ENCODE measurements around the gene SYT17.
"Not testable (repeated sequence)": the region's sequence is repeated elsewhere in the genome, so short reads cannot be mapped to it uniquely, and the experiment has no call there.

Gene SYT17

DNA sequence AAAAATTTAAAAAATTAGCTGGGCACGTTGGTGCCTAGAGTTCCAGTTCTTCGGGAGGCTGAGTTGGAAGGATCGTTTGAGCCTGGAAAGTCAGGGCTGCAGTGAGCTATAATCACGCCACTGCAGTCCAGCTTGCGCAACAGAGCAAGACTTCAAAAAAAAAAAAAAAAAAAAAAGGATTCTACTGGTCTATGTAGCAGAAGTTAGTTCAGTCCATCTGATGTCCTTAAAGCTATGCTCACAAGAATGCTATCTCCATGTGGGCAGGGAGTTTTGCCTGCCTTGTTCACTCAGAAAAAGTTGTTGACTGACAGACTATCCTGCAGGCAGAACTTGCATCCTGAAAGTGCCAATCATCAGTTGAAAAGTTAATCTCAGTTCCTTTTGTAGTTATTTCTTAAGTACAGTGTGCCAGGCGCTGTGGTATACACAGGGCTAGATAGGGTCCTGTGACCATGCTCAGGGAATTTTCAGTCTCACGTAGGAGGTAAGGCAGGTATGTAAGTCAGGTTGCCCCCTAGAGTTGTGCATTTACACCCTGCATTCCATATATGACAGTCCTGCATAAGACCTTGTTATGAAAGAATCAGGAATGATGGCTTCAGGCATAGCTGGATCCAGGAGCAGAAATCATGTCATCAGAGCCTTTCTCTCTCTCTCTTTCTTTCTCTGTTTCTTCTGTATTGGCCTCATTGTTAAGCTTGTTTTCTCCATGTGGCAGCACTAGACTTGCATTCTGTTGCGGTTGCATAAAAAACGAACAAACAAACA, 7.6 kb downstream of the SYT17 start:
- no peak for DNase-seq

DNA sequence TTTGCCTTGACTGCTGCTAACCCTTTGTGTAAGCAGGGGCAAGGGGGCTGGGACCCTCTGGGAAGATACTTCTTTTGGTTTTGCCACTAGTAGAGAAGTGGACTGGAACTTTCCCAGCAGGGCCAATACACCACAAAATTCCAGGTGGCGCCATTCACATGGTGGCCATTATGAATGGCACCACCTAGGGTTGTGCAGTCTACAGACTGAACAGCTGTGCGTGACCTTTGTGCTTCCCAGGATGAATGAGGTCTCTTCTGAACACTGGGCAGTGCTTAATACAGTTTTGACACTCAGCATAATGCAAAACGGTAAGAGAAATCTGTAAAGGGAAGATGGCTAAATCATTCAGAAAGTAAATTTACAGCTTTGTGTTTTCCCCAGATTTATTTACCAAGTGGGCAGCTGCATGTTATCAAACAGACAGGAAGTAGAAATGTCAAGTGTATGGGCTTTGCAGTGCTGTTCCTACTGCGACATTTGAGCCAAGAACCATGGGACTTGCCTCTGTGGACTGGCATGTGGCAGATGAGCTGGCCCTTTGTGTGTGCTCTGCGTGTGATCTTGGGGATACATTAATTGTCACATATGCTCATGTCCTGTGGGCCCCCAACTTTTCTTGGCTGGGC, 9.2 kb downstream of the SYT17 start:
- no peak for DNase-seq

DNA sequence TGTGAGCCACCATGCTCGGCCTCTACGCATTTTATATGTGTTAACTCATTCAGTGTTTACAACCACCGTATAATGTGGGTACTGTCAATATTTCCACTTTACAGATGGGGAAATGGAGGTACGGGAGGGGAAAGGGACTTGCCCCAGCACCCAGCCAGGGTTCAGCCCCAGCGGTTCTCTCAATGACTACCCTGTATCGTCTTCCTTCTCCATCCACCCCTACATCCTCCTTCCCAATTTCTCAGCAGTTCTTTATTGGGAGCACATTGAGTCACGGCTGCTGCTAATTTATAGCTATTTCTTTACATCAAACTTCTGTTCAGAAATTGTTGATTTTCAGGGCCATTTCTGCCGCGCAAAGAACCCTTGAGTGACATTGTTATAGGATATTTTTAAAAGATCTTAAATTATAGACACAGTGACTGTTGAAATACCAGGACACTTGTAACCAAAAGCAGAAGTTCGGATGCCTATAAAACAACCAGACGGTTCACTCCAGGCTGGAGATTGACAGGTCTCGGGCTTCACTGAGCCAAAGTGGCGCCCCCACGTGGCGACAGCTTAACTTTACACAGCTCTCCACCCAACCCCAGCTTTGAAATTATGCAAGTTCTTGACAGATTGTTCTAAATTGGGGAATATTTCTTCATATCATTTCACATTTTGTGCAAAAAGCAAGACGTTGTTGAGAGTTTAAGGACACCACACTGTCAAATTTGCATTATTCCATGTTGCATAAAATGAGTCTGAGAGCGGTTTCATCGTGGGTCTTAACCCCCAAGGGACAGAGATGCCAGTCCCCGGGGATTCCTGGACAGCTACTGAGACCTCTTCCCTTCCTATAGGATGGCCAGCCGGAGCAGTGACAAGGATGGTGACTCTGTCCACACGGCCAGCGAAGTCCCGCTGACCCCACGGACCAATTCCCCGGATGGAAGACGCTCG, 11.8 kb downstream of the SYT17 start:
- DNase-seq = no peak

DNA sequence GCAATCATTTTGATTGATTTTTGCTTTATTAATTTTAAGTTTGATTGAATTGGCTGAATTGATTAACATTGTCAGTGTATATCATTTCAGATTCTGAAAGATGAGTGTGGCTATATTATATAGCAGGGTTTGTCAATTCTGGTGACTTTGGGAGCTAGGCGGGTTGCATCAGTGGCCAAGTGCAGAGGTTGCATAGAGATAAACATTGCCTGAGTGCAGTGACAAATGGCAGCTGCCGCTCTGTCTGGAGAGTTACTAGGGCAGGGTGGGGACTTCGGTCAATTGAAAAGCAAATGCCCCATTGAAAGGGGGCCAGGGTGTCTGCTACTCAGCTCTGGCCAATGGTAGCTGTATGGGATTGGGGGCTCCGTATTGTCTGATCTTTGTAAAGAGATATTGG, 12.7 kb downstream of the SYT17 start:
- no peak for DNase-seq

DNA sequence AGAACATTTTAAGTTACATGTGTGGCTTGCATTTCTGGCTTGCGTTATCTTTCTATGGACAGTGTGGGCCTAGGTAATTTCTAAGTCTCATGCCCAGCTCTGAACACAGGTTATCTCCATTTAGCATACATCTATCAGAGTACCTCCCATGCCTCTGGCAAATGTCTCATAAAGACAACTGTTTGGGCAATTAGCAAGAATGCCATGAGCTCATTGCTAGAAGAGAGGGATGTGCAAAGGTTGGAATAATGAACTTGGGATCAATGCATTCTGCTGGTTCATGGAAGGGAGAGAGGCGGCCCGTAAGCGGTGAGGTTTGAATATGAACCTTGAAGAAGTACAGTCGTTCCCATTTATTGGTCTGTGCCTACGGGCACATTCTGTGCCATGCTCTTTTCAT, 14.4 kb downstream of the SYT17 start:
- no peak for DNase-seq

DNA sequence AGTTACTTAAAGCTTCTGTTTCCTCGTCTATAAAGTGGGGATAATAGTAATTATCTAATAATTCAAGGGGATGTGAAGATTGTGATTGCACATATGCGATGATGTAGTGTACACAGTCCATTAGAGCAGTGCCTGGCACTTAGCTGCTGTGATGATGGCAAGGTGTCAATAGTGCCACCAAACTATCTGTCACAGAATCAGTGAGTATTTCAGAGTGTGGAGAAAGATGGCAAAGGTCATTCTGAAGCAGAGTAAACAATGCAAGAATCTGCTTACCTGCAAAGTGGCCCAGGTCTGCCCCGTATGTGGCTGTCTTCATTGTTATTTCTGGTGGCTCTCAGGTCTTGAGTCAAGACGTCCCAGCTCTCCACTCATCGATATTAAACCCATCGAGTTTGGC, 15.1 kb downstream of the SYT17 start:
- no peak for DNase-seq

DNA sequence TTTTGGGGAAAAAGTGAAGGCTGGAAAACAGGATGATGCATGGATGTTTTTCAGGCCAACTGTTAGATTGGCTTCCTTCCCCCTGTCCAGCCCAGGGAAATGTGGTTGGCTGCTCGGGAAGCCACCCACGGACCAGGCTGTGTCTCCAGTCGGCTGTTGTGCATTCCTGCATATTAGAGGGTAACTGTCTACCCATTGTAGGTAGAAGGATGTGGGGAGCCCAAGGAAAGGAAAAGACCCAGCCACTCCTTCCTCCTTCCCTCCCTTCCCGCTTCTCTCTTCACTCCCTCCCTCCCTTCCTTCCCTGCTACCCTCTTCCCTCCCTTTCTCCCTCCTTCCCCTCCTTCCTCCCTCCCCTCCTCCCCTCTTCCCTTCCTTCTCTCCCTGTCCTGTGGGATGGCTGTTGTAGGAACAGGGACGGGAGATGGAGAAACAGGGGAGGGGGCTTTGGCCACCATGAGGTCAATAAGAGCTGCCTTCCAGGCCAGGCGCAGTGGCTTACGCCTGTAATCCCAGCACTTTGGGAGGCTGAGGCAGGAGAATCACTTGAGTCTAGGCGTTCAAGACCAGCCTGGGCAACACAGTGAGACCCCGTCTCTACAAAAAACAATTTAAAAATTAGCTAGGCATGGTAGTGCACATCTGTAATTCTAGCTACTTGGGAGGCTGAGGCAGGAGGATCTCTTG, 16.9 kb downstream of the SYT17 start:
- DNase-seq = no peak

DNA sequence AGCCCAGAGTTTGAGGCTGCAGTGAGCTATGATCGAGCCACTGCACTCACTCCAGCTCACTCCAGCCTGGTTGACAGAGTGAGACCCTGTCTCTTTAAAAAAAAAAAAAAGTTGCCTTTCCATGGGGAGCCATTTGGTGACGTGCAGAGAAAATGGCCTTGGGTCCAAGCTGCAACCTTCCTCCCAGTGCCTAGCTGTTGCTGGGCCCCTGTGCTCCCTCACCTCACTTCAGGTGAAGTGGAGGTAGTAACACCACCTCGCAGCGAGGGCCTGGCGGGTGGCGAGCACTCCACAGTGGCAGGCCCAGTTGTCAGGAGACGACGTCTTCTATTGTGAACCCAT, 17.4 kb downstream of the SYT17 start:
- no peak for DNase-seq

DNA sequence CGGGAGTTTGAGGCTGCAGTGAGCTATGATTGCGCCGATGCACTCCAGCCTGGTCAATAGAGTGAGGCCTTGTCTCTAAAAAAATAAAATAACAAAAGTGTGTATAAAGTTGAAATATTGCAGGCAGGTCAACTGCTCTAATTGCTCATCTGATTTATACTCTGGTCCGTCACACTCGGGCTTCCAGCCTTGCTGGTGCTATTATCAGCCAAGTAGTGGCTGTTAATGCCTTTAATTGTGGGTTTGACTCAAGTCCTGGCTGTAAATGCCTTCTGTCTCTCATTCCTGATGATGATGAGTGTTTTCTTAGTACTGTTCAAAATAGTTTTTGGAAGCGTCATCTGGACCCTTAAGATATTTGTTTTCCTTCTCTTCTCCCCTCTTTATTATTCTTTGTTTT, 18.4 kb downstream of the SYT17 start:
- DNase-seq = no peak

DNA sequence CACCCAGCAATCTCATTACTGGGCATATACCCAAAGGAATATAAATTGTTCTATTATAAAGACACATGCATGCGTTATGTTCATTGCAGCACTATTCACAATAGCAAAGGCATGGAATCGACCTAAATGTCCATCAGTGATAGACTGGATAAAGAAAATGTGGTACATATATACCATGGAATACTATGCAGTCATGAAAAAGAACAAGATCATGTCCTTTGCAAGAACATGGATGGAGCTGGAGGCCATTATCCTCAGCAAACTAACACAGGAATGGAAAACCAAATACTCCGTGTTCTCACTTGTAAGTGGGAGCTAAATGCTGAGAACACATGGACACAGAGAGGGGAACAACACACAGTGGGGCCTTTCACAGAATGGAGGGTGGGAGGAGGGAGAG, 19.9 kb downstream of the SYT17 start:
- DNase-seq = not testable (repeated sequence)

DNA sequence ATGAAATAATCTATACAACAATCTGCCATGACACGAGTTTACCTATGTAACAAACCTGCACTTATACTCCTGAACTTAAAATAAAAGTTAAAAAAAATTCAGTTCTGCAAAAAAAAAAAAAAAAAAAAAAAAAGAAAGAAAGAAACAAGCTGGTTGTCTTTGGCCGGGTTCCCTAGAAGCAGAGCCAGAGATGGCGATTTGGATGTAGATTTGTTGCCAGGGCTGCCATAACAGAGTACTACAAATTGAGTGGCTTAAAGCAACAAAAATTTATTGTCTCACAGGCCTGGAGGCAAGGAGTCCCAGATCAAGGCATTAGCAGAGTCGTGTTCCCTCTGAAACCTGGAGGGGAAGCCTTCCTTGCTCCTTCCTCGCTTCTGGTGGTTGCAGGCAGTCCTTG, 20.4 kb downstream of the SYT17 start:
- no peak for DNase-seq

DNA sequence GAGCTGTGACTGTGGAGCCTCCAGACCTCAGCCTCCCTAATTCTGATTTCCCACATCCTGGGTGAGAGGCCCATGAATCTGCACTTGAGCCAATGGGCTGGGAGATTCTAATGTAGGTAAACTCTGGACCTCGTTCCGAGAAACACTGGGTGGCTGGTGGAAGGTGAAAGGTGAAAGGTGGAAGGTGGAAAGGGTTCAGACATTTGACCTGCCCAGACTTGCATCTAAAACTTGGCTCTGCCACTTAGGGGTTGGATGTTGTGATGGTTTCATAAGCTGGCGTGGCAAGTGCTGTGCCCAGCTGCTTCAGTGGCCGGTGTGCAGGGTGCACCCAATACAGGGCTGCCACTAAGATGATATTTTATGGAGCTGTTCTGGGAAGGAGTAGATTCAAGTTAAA, 24.8 kb downstream of the SYT17 start:
- DNase-seq = no peak

DNA sequence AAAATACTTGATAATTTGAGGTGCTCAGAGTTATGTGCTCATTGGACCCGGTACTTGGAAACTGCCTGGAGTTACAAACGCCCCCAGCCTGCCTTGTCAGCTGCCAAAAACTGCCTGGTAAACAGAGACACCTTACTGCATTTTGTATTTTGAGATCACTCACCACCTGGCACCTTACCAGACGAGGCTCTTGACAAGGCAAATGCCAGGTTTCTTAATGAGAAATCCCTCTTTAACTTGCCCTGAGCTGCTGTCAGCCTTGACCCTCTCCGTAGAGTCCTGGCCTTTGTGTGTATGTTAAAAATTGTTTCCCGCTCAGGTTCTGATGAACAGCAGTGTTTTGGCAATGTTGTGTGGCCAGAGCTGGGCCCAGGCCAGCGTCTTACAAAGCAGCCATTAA, 28.8 kb downstream of the SYT17 start:
- DNase-seq = no peak

DNA sequence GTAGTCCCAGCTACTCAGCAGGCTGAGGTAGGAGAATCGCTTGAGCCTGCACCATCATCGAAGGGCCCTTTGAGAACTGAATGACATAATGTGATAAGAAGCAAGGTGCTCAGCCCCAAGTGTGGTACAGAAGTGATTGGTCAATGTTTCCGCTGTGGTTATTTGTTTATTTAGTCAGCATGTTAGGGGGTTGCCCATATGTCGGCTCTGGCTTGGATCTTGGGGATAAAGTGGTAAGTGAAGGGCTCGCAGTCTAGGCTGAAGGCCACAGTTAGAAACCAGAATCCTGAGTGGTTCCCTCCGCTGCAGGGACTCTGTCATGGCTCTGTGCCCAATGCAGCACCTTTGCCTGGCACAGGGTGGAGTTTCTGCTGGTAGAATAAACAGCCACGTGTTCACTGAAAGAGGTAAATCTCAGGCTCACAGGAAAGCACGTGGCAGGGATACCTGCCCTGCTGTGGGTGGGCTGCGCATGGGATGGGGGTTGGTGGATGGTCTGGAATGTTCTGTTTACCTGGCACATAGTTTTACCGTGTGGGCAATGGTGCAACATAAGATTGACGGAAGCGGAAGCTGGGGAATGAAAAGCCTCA, 35.4 kb downstream of the SYT17 start:
- DNase-seq = no peak

DNA sequence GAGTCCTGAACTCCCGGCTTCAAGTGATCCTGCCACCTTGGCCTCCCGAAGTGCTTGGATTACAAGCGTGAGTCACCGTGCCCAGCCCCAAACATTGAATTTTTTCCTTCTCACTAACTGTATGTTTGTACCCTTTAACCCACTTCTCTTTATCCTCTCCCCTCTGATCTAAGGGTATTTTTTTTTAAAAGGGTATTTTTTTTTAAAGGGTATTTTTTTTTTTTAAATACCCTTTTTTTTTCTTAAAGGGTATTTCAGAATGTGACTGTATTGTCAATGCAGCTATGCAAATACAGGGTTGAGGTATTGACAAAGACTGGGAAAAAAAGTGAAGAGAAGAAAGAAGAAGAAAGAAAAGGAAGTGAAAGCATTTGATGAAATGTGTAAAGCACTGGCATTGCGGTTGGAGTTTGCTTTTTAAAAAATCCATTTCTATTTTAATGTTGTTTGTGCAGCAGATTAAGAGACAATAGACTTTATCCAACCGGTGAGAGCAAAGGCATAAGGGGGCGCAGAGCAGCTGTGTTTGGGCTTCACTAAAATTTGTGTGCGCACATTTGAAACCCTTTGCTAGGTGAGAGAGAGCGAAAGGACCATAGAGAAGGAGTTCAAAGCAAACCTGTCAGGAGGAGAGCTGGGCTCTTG, 42.4 kb downstream of the SYT17 start:
- DNase-seq = no peak

DNA sequence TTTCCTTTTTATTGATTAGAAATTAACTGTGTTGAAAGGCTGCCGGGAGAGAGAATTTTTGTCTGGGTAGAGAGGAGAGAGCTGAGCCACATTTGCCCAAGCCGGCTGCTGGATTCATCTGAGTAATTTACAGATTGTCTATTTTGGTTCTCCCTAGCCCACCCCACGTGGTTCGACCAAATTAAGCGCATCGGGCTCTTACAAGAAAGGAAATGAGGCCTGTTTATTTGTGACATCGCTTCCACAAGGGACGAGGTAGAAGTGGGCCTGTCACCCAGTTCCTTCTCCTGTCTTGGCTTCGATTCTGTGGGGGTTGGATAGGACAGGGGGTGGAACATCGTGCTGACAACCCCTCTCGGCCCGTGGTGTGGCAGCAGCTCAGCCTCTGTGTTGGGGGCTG, 42.9 kb downstream of the SYT17 start:
- no peak for DNase-seq

DNA sequence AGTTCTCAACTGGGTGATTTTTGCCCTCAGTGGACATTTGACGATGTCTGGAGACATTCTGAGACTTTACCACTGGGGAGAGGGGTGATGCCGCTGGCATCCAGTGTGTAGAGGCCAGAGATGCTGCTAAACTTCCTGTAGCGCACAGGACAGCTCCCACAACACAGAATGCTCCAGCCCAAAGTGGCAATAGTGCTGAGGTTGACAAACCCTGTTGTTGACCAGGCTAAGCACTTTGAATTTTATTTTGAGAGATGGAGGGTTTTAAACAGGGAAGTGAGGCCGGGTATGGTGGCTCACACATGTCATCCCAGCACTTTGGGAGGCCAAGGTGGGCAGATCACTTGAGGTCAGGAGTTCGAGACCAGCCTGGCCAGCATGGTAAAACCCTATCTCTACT, 44.0 kb downstream of the SYT17 start:
- DNase-seq = no peak

DNA sequence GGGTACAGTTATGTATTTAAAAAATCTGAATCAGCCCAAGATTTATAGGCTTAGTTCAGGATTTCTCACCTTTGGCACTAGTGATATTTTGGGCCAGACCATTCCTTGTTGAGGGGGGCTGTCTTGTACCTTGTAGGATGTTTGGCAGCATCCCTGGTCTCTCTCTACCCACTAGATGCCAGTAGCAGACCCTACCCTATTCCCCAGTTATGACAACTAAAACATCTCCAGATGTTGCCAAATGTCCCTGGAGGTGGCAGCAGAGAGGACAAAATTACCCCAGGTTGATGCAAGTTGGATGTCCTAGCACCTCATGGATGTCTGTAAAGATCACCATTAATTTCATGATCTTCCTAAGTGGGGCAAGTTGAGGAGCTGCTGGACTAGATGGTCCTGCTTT, 45.8 kb downstream of the SYT17 start:
- no peak for DNase-seq

DNA sequence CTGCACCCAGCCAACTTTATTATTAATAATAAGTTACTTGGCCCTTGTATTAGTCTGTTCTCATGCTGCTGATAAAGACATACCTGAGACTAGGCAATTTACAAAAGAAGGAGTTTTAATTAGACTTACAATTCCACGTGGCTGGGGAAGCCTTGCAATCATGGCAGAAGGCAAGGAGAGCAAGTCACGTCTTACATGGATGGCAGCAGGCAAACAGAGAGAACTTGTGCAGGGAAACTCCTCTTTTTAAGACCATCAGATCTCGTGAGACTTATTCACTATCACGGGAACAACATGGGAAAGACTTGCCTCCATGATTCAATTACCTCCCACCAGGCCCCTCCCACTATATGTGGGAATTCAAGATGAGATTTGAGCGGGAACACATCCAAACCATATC, 47.7 kb downstream of the SYT17 start:
- no peak for DNase-seq

DNA sequence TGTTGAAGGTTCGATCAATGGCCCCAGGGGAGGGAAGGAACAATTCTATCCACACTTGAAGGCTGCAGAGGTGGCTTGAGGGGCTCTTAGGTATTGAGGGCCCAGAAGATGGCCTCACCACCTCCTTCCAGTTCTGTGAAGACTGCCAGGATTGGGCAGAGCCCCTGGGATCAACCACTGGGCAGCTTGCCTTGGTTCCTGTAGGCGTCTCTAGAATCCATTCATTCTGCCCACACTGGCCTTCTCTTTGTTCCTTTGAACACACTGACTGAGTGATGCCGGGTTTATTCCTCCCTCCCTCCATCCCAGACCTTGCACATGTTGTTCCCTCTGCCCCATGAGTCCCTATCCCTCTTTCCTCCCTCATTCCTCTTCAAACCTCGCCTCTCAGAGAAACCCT, 50.5 kb downstream of the SYT17 start:
- DNase-seq = no peak

DNA sequence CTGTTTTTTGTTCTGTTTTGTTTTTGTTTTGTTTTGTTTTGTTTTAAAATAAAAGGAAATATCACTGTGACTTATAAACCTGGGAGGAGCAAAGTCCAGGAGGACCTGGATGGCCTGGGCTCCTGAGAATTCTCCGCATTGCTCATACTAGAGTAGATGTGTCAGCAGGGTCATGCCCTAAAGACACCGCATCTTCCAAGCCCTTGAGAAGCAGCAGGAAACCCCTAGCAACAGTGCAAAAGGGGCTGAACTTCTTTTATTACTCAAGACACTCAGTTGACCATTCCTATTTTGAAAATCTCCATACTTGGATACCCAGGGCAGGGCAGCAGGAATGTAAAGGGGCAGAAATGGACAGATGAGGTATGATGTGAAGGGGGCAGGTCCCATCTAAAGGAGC, 51.8 kb downstream of the SYT17 start:
- DNase-seq = no peak

Data from NCI-H1436 treated with DMSO at 0.1 percent for 48 hours (cell line).